IMR-90 (cell line): ENCODE results near the gene PCNX4. TPM values are rescaled to one million over a fixed set of nuclear protein-coding genes. Genes with fewer than 3 reads are reported as not detected.

ENCODE experiments used
- ATAC-seq: fragments of 200-7000 bp; cut with Tn5 transposase; 2 replicates; pipeline ENCODE4 v1.9.1; 2020; ENCODE audit warnings: low read depth, mild to moderate bottlenecking, moderate library complexity
- BruUV-seq: library from RNA; stranded (reverse); fragments of 400-500 nt; replicated peaks from 2 replicates; lab custom pipeline; 2021; lab: Mats Ljungman, UMichigan
- CTCF ChIA-PET: fragments of 300-600 bp; formaldehyde crosslinking; extraction: SDS; loops from one replicate; lab custom pipeline; 2021; ENCODE audit warnings: antibody characterized with exemption; lab: Yijun Ruan, JAX
- POLR2A ChIA-PET: fragments of 300-600 bp; sonication (Branson Sonifier 250); formaldehyde crosslinking; loops from one replicate; lab custom pipeline; 2022; ENCODE audit warnings: antibody characterized with exemption; ENCODE audit not compliant: unreplicated experiment; lab: Charles Lee
- DNase-seq: peaks from one replicate; pipeline ENCODE4 v3.0.0; 2013
- H2AFZ ChIP-seq: replicated peaks from 2 replicates; pipeline ENCODE3; 2013; ENCODE audit warnings: low read length, mild to moderate bottlenecking; ENCODE audit not compliant: poor library complexity
- H2AK5ac ChIP-seq: 2 replicates; pipeline ENCODE4 v1.6.1; 2013; ENCODE audit warnings: low read depth, low read length, inconsistent platforms
- H2AK9ac ChIP-seq: replicated peaks from 2 replicates; pipeline ENCODE3; 2013; ENCODE audit warnings: mild to moderate bottlenecking, low read depth, low read length, moderate library complexity; ENCODE audit not compliant: poor library complexity
- H2BK120ac ChIP-seq: 2 replicates; pipeline ENCODE4 v1.6.1; 2013; ENCODE audit warnings: low read depth, low read length, inconsistent platforms
- H2BK15ac ChIP-seq: 3 replicates; pipeline ENCODE4 v1.6.1; 2013; ENCODE audit warnings: low read depth, low read length, inconsistent platforms
- H2BK20ac ChIP-seq: 2 replicates; pipeline ENCODE4 v1.6.1; 2013; ENCODE audit warnings: low read depth, mild to moderate bottlenecking, inconsistent platforms, low read length, moderate library complexity
- H2BK5ac ChIP-seq: 2 replicates; pipeline ENCODE4 v1.6.1; 2013; ENCODE audit warnings: mild to moderate bottlenecking, low read depth, low read length, inconsistent platforms; ENCODE audit not compliant: poor library complexity, severe bottlenecking
- H3K14ac ChIP-seq: replicated peaks from 2 replicates; pipeline ENCODE4 v1.6.1; 2013; ENCODE audit warnings: low read depth, low read length, inconsistent platforms
- H3K18ac ChIP-seq: 2 replicates; pipeline ENCODE4 v1.6.1; 2013; ENCODE audit warnings: low read depth, low read length, control low read depth
- H3K23ac ChIP-seq: 2 replicates; pipeline ENCODE4 v1.6.1; 2013; ENCODE audit warnings: low read depth, low read length, inconsistent platforms
- H3K27ac ChIP-seq: 2 replicates; pipeline ENCODE4 v1.5.1; 2013; ENCODE audit warnings: mild to moderate bottlenecking, control low read depth, low read length; ENCODE audit not compliant: insufficient read depth
- H3K27me3 ChIP-seq: 2 replicates; pipeline ENCODE4 v1.6.1; 2013; ENCODE audit warnings: low read length; ENCODE audit not compliant: control insufficient read depth, insufficient read depth
- H3K36me3 ChIP-seq: 2 replicates; pipeline ENCODE4 v1.6.1; 2013; ENCODE audit warnings: low read length, mixed read lengths; ENCODE audit not compliant: control insufficient read depth, insufficient read depth
- H3K4ac ChIP-seq: 2 replicates; pipeline ENCODE4 v1.6.1; 2013; ENCODE audit warnings: low read depth, low read length, inconsistent platforms
- H3K4me1 ChIP-seq: 2 replicates; pipeline ENCODE4 v1.6.1; 2013; ENCODE audit warnings: low read length, mixed read lengths; ENCODE audit not compliant: control insufficient read depth, insufficient read depth
- H3K4me2 ChIP-seq: 2 replicates; pipeline ENCODE4 v1.6.1; 2013; ENCODE audit warnings: low read depth, mild to moderate bottlenecking, control low read depth, low read length, moderate library complexity
- H3K4me3 ChIP-seq: 2 replicates; pipeline ENCODE4 v1.5.1; 2013; ENCODE audit warnings: low read depth, mild to moderate bottlenecking, control low read depth, low read length, moderate library complexity; ENCODE audit not compliant: insufficient read depth
- H3K56ac ChIP-seq: 2 replicates; pipeline ENCODE4 v1.6.1; 2013; ENCODE audit warnings: low read length, inconsistent platforms; ENCODE audit not compliant: insufficient read depth; ENCODE audit errors: extremely low read depth
- H3K79me1 ChIP-seq, 2 experiments: 2 replicates each; pipeline ENCODE4 v1.6.1; 2013; ENCODE audit warnings: low read length in 2 of 2, inconsistent platforms in 1 of 2, low read depth in 1 of 2
- H3K9ac ChIP-seq: 2 replicates; pipeline ENCODE4 v1.6.1; 2013; ENCODE audit warnings: low read depth, low read length, control low read depth
- H3K9me1 ChIP-seq: 2 replicates; pipeline ENCODE4 v1.6.1; 2013; ENCODE audit warnings: low read length, inconsistent platforms; ENCODE audit not compliant: insufficient read depth
- H3K9me3 ChIP-seq: 2 replicates; pipeline ENCODE4 v1.6.1; 2013; ENCODE audit warnings: low read length; ENCODE audit not compliant: control insufficient read depth, insufficient read depth
- H4K20me1 ChIP-seq: 2 replicates; pipeline ENCODE4 v1.6.1; 2013; ENCODE audit warnings: low read length, inconsistent platforms; ENCODE audit not compliant: insufficient read depth
- H4K5ac ChIP-seq: 2 replicates; pipeline ENCODE4 v1.6.1; 2013; ENCODE audit warnings: mild to moderate bottlenecking, low read depth, low read length, control low read depth
- H4K8ac ChIP-seq, 2 experiments: 2 replicates each; pipeline ENCODE4 v1.6.1; 2013; ENCODE audit warnings: low read depth in 2 of 2, low read length in 2 of 2, control low read depth in 1 of 2, inconsistent platforms in 1 of 2
- H4K91ac ChIP-seq: 2 replicates; pipeline ENCODE4 v1.6.1; 2013; ENCODE audit warnings: low read depth, low read length, inconsistent platforms; ENCODE audit not compliant: insufficient read depth
- CEBPB ChIP-seq: IDR thresholded peaks from 2 replicates; pipeline ENCODE4 v1.6.1; 2012; ENCODE audit warnings: low read depth, low read length, improper control_type of control experiment
- CHD1 ChIP-seq: IDR thresholded peaks from 2 replicates; pipeline ENCODE4 v1.6.1; 2012; ENCODE audit warnings: low read depth, low read length, improper control_type of control experiment
- CTCF ChIP-seq: conservative IDR thresholded peaks from 2 replicates; pipeline ENCODE4 v1.5.1; 2012; ENCODE audit warnings: mild to moderate bottlenecking, low read depth, low read length, improper control_type of control experiment
- FOS ChIP-seq: fragments of 150-350 bp; IDR thresholded peaks from 2 replicates; pipeline ENCODE4 v1.6.1; 2016; ENCODE audit warnings: low read depth, low read length
- MAFK ChIP-seq: IDR thresholded peaks from 2 replicates; pipeline ENCODE4 v1.6.1; 2012; ENCODE audit warnings: low read depth, low read length, improper control_type of control experiment
- MXI1 ChIP-seq: IDR thresholded peaks from 2 replicates; pipeline ENCODE4 v1.6.1; 2012; ENCODE audit warnings: low read depth, mild to moderate bottlenecking, low read length, moderate library complexity, borderline replicate concordance
- NFE2L2 ChIP-seq: fragments of 150-350 bp; IDR thresholded peaks from 2 replicates; pipeline ENCODE4 v1.6.1; 2016; ENCODE audit warnings: low read depth, mild to moderate bottlenecking, low read length
- POLR2A ChIP-seq: IDR thresholded peaks from 2 replicates; pipeline ENCODE4 v1.6.1; 2012; ENCODE audit warnings: mild to moderate bottlenecking, low read depth, low read length
- RAD21 ChIP-seq: IDR thresholded peaks from 2 replicates; pipeline ENCODE4 v1.6.1; 2012; ENCODE audit warnings: low read length, improper control_type of control experiment
- RCOR1 ChIP-seq: IDR thresholded peaks from 2 replicates; pipeline ENCODE4 v1.6.1; 2012; ENCODE audit warnings: mild to moderate bottlenecking, low read length, improper control_type of control experiment; ENCODE audit not compliant: insufficient replicate concordance
- RFX5 ChIP-seq: IDR thresholded peaks from 2 replicates; pipeline ENCODE4 v1.8.0; 2012; ENCODE audit warnings: low read depth, mild to moderate bottlenecking, low read length, moderate library complexity
- SMC3 ChIP-seq: fragments of 150-350 bp; IDR thresholded peaks from 2 replicates; pipeline ENCODE4 v1.6.1; 2016; ENCODE audit warnings: low read depth, mild to moderate bottlenecking, antibody characterized with exemption, low read length, moderate library complexity
- USF2 ChIP-seq: fragments of 150-350 bp; IDR thresholded peaks from 2 replicates; pipeline ENCODE4 v1.6.1; 2017; ENCODE audit warnings: mild to moderate bottlenecking, antibody characterized with exemption, low read length, low read depth
- WGBS, 2 experiments: methylation state at CpG; one replicate each; pipeline versions ENCODE4 v1.1.5 to v1.1.7; 2013; ENCODE audit warnings: missing lambda C conversion rate in 2 of 2; ENCODE audit not compliant: insufficient read length in 1 of 2; ENCODE audit errors: extremely low coverage in 2 of 2; 5-methylcytosine and 5-hydroxymethylcytosine counted together
- dilution Hi-C: fragments of 300-500 bp; cut with HindIII; formaldehyde crosslinking; loops from one replicate; pipeline ENCODE4 v1.14.3; 2018; ENCODE audit warnings: low sequenced_read_pairs; ENCODE audit not compliant: unreplicated experiment
- in situ Hi-C: fragments of 300-500 bp; cut with MboI; formaldehyde crosslinking; loops from 3 replicates; pipeline ENCODE4 v1.14.3; 2019; ENCODE audit warnings: low sequenced_read_pairs, inconsistent platforms, mixed read lengths
- intact Hi-C: fragments of 100-400 bp; cut with micrococcal nuclease; formaldehyde crosslinking; loops from 2 replicates; pipeline ENCODE4 v1.10.0; 2022
- polyA plus RNA-seq, 3 experiments: library from polyadenylated mRNA; depleted of rRNA; stranded (reverse); fragments of >200 nt; gene quantifications; 2 replicates each; pipeline ENCODE4 v1.2.3, GENCODE V29; 2012; ENCODE audit warnings: low replicate concordance in 1 of 3
- total RNA-seq: library from RNA; depleted of rRNA; stranded (reverse); fragments of >200 nt; gene quantifications from 2 replicates; pipeline ENCODE4 v1.2.3, GENCODE V29; 2012

PCNX4 gene
- total and polyA plus RNA-seq, 2 of the 4 experiments (the other 2 are of a cell fraction): 55.4 to 128 TPM

- no peak overlapping the region for H4K91ac ChIP-seq
- dilution Hi-C loops: no loop called here
- H2BK20ac ChIP-seq: no peak overlapping the region
- H3K4ac ChIP-seq: no peak overlapping the region
- no peak overlapping the region for H3K23ac ChIP-seq
- no peak overlapping the region for H3K4me3 ChIP-seq
- H3K27ac ChIP-seq: no peak overlapping the region
- ChIA-PET POLR2A (no interaction called here), CTCF (no interaction called here)
- no peak overlapping the region for H2AK5ac ChIP-seq
- no peaks in the 10 kb centered on the region for H3K9me3 ChIP-seq
- H3K56ac ChIP-seq: no peak overlapping the region
- no peak overlapping the region for H2BK120ac ChIP-seq
- H4K5ac ChIP-seq: no peak overlapping the region
- intact Hi-C loops: loop anchor here (5.0 to 10.0 kb wide), 2 partner anchors 97 to 496 kb away; no protein-coding TSS in a partner anchor
- no peaks in the 10 kb centered on the region; the same call in 1 of the 2 replicates for H3K27me3 ChIP-seq
- no peak overlapping the region for H4K8ac ChIP-seq
- H4K20me1 ChIP-seq: no peaks in the 10 kb centered on the region
- no peak overlapping the region for H2AFZ ChIP-seq
- ATAC-seq (no peak), DNase-seq (no peak)
- H2AK9ac ChIP-seq: no peak overlapping the region
- no peaks in the 10 kb centered on the region for H3K9me1 ChIP-seq
- H3K79me1 ChIP-seq: no peaks in the 10 kb centered on the region
- no peak for TF ChIP-seq CHD1
- TF ChIP-seq RCOR1: no peak
- no peak for TF ChIP-seq CEBPB
- TF ChIP-seq CTCF: no peak
- no peak for TF ChIP-seq FOS
- TF ChIP-seq RFX5: no peak
- no peak for TF ChIP-seq MAFK
- TF ChIP-seq MXI1: no peak
- no peak for TF ChIP-seq POLR2A
- no peak for TF ChIP-seq USF2
- TF ChIP-seq NFE2L2: no peak
- no peak for TF ChIP-seq RAD21
- TF ChIP-seq SMC3: no peak
- no peak overlapping the region for H2BK15ac ChIP-seq
- no peaks in the 10 kb centered on the region for H3K36me3 ChIP-seq
- H3K4me2 ChIP-seq: no peak overlapping the region
- in situ Hi-C loops: loop anchor here (25.0 kb wide), 1 partner anchor 501 kb away; no protein-coding TSS in a partner anchor
- no CpG with 5 or more reads among the region's 2 CpGs for whole genome bisulfite sequencing, 2 experiments
- H2BK5ac ChIP-seq: no peak overlapping the region
- no peak overlapping the region for H3K18ac ChIP-seq
- no peak overlapping the region for H3K14ac ChIP-seq
- no peak overlapping the region for H3K9ac ChIP-seq
- BruUV-seq: no TSS peak
- no peaks in the 10 kb centered on the region for H3K4me1 ChIP-seq
These were observed 30.4 kb upstream of the PCNX4 start for GRCh38 chr14:60061371-60061770.
